Chondrocyte (in vitro differentiated cells): ENCODE measurements around the gene NAP1L1. TPM values are rescaled to one million over a fixed set of nuclear protein-coding genes. Genes with fewer than 3 reads are reported as not detected.
A peak's percentile ranks its signal among the peaks of the same experiment; 100 is the strongest.

Source experiments
- DNase-seq: peaks from one replicate; pipeline ENCODE4 v3.0.0; 2021; ENCODE audit warnings: mixed read lengths, low spot score
- H3K27ac Mint-ChIP-seq: one replicate; pipeline ENCODE4 v1.8.0; 2021; ENCODE audit warnings: mild to moderate bottlenecking, moderate library complexity, mixed read lengths; ENCODE audit not compliant: unreplicated experiment
- H3K27me3 Mint-ChIP-seq: 2 replicates; pipeline ENCODE4 v1.8.0; 2021; ENCODE audit warnings: low read depth, mixed read lengths
- H3K36me3 Mint-ChIP-seq: 2 replicates; pipeline ENCODE4 v1.8.0; 2021; ENCODE audit warnings: low read depth, mixed read lengths
- H3K4me1 Mint-ChIP-seq: 2 replicates; pipeline ENCODE4 v1.8.0; 2021; ENCODE audit warnings: low read depth, mild to moderate bottlenecking, mixed read lengths
- H3K4me3 Mint-ChIP-seq: one replicate; pipeline ENCODE4 v1.8.0; 2021; ENCODE audit warnings: mild to moderate bottlenecking, moderate library complexity, mixed read lengths; ENCODE audit not compliant: unreplicated experiment
- H3K9me3 Mint-ChIP-seq: 2 replicates; pipeline ENCODE4 v1.8.0; 2021; ENCODE audit warnings: low read depth, mixed read lengths
- total RNA-seq: library from RNA; stranded (reverse); gene quantifications from 3 replicates; pipeline ENCODE4 v1.2.1, GENCODE V29; 2021
- TF ChIP-seq, protein P1 (sequence below): fragments of 200-600 bp; sonication (generic); IDR thresholded peaks from 2 replicates; pipeline ENCODE4 v1.5.0; 2021; ENCODE audit warnings: antibody characterized with exemption, mild to moderate bottlenecking, moderate library complexity

NAP1L1 gene
- total RNA-seq, 1 donor from 2014 or later = 386 TPM

DNA sequence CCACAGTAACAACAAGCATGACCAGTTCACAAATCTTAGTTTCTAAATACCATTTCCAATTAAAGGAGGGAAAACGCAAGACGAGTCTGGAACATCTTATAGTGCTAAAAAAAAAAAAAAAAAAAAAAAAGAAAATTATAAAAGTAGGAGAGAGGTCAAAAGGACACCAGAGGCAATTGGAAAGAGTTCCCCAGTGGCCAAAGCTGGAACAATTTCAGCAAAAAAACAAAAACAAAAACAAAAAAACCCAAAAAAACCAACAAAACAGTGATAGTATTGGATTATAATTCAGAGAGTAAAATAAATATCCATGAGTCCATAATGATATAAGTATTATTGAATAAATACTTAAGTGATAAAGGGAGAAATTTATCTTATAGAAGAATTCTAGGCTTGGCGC lies 10.3 kb upstream of the NAP1L1 start:
- DNase-seq = no peak
- Mint-ChIP-seq H3K4me3 (no peak overlapping the region), H3K9me3 (no peaks in the 10 kb centered on the region), H3K36me3 (no peaks in the 10 kb centered on the region), H3K27me3 (no peaks in the 10 kb centered on the region), H3K4me1 (no peaks in the 10 kb centered on the region), H3K27ac (no peak overlapping the region)
- TF ChIP-seq, protein P1, sequence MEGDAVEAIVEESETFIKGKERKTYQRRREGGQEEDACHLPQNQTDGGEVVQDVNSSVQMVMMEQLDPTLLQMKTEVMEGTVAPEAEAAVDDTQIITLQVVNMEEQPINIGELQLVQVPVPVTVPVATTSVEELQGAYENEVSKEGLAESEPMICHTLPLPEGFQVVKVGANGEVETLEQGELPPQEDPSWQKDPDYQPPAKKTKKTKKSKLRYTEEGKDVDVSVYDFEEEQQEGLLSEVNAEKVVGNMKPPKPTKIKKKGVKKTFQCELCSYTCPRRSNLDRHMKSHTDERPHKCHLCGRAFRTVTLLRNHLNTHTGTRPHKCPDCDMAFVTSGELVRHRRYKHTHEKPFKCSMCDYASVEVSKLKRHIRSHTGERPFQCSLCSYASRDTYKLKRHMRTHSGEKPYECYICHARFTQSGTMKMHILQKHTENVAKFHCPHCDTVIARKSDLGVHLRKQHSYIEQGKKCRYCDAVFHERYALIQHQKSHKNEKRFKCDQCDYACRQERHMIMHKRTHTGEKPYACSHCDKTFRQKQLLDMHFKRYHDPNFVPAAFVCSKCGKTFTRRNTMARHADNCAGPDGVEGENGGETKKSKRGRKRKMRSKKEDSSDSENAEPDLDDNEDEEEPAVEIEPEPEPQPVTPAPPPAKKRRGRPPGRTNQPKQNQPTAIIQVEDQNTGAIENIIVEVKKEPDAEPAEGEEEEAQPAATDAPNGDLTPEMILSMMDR = no peak

DNA sequence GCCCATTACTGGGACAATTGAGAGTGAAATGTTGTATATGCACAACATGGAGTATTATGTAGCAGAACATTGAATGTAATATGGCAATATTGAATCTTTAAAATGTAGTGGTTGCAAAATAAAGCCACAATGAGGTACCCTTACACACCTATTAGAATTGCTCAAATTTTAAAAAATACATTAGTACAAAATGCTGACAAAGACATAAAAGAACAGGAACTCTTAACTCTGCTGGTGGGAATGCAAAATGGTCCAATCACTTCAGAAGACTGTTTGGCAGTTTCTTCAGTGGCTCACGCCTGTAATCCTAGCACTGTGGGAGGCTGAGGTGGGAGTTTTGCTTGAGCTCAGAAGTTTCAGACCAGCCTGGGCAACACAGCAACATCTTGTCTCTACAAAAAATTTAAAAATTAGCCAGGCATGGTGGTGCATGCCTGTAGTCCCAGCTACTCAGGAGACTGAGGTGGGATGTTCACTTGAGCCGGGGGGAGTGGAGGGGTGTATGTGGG lies 6.8 kb upstream of the NAP1L1 start:
- Mint-ChIP-seq H3K4me3 (no peak overlapping the region), H3K9me3 (no peaks in the 10 kb centered on the region), H3K27ac (no peak overlapping the region), H3K36me3 (no peaks in the 10 kb centered on the region), H3K27me3 (no peaks in the 10 kb centered on the region), H3K4me1 (no peaks in the 10 kb centered on the region)
- TF ChIP-seq, protein P1 = no peak
- no peak for DNase-seq

DNA sequence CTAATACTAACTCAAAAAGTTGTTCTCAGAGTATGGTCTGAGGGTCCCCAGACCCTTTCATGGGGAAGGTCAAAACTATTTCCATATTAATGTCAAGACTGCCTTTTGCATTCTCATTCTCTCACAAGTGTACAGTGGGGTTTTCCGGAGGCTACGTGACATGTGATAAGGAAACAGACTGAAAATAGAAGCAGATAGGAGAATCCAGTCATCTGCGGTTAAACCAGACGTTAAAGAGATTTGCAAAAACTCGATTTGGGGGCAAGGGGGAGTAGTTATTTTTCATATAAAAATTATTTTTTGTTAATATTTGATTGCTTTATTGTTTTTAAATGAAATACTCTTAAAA lies 1.0 kb upstream of the NAP1L1 start:
- peak overlapping the region; percentile 99 for H3K27ac Mint-ChIP-seq
- no peak for DNase-seq
- H3K9me3 Mint-ChIP-seq = no peaks in the 10 kb centered on the region
- peaks cover 38% of the 10 kb centered on the region for H3K4me1 Mint-ChIP-seq
- no peaks in the 10 kb centered on the region for H3K36me3 Mint-ChIP-seq
- TF ChIP-seq, protein P1 = no peak
- peak overlapping the region; percentile 95 for H3K4me3 Mint-ChIP-seq
- no peaks in the 10 kb centered on the region for H3K27me3 Mint-ChIP-seq

DNA sequence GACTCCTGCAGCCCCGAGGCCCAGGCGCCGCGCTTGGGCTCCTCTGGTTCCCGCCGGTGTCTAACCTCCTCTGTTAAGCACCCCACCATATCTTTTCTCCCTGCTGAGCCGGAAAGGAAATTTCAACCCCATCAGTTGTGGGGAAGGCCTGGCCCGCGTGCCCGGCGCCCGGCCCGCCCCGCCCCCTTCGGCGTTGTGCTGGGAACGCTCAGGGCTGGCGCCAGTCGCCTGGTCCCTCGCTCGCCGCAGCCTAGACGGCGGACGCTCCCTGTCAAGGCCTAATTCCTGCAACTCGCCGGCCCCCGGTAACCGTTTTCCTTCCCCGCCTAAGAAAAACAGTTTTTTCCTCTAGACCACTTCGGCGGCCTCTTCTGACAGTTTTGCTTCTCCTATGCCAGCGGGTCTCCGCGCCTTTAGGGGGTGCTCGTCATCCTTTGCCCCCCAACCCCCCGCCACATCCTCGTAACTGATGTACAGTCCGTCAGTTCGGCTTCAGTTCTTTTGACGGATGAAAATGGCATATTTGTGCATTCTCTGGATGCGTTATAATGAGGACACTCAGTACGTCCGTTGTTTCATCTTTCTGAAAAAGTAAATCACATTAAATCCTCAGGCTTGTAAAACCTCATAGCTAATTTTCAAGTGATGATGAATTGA lies 506 bp upstream of the NAP1L1 start:
- TF ChIP-seq, protein P1 = peak; percentile 72
- no peak for DNase-seq
- H3K27me3 Mint-ChIP-seq = no peaks in the 10 kb centered on the region
- no peaks in the 10 kb centered on the region for H3K9me3 Mint-ChIP-seq
- peak overlapping the region; percentile 99 for H3K27ac Mint-ChIP-seq
- no peaks in the 10 kb centered on the region for H3K36me3 Mint-ChIP-seq
- peaks cover 42% of the 10 kb centered on the region for H3K4me1 Mint-ChIP-seq
- H3K4me3 Mint-ChIP-seq = peak overlapping the region; percentile 95

DNA sequence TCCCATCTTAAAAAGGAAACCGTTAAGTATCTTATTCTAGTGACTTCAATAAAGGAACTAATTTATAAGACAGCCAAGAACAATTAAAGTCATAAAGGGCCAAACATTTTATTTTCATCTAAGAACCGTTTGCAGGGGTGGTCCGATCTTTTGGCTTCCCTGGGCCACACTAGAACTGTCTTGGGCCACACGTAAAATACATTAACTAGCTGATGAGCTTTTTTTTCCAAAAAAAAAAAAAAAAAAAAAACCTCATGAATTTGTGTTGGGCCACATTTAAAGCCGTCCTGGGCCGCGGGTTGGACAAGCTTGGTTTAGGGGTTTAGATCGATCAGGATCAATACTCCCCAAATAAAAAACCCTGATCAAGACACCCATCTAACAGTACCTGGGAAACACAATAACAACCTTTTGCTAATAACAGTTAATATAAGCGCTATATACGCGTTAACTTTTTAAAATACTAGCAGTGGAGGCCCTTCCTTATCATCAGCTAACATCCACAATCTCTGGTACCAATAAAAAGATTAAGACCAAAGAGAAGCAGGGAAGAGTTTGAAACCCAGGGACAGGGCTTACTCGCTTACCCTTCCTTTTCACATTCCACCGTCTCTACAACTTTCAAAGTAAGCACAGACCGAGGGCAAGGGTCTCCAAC lies 1.1 kb downstream of the NAP1L1 start:
- no peak for DNase-seq
- Mint-ChIP-seq H3K9me3 (peaks cover 6% of the 10 kb centered on the region), H3K27ac (peak overlapping the region; percentile 87), H3K27me3 (no peaks in the 10 kb centered on the region), H3K36me3 (peaks cover 8% of the 10 kb centered on the region), H3K4me3 (peak overlapping the region; percentile 95), H3K4me1 (peaks cover 54% of the 10 kb centered on the region)
- TF ChIP-seq, protein P1 = no peak
